Measurements from ENCODE around the gene NID2.

Gene NID2

DNA sequence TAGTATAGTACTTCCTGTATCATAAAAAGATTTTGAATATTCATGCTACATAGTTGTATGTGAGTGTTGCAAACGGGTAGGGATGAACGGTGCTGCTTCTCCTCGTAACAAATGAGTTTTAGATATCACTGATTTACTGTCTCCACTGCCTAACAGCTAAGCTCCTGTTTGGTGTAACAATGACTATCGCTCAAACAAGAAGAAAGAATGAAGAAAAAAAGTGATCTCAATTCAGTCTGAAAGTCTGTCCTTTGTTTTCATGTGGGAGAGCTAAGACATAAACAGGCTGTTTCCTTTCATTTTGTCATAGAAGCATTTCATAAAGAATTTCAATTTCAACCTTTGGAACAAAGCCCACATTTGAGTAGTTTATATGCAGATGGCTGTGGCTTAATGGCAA, 105.6 kb downstream of the NID2 start:
- no peak for DNase-seq

DNA sequence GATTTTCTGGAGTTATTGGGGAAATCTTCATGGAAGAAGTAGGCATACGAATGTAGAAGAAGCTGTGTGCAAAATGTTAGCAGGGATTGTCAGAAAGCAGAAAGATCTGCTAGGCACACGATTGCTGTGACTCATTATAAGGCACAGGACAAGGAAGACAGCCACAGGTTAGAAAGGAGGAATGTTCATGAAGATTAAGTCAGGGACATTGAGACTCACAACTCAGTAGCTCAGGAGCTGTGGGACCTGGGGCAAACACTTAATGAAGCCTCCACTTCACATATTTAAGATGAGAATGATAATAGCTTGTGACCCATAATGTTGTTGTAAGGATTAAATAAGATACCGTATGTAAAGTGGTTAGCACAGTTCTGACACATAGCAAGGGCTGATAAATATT, 106.1 kb downstream of the NID2 start:
- DNase-seq = no peak

DNA sequence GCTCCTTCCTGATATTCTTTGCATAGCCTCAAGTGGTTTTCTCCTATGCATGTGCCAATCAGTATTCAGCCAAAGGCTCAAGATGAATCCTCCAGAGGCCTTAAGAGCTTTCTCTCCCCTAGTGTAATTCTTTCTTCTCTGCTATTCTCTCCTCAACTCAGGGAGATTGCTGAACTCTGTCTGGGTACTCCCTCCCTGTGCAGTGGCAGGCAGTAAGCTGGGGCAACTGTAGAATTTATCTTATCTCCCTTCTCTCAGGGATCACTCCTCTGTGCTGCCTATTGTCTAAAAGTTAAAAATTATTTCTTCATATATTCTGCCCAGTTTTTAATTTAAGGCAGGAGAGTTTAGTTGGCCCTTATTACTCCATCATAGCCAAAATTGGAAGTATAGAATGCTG, 108.0 kb downstream of the NID2 start:
- no peak for DNase-seq

DNA sequence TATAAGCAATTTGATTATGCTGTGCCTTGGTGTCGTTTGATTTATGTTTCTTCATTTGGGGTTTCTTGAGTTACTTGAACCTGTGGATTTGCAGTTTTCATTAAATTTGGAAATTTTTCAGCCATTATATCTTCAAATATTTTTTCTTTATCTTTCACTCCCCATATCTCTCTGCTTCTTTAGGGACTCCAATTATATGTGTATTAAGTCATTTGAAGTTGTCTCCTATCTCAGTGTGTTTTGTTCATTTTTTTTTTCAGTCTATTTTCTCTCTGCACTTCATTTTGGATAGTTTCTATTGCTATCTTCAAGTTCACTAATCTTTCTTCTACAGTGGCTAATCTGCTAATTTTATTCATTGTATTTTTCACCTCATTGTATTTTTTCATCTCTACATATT, 108.9 kb downstream of the NID2 start:
- no peak for DNase-seq

DNA sequence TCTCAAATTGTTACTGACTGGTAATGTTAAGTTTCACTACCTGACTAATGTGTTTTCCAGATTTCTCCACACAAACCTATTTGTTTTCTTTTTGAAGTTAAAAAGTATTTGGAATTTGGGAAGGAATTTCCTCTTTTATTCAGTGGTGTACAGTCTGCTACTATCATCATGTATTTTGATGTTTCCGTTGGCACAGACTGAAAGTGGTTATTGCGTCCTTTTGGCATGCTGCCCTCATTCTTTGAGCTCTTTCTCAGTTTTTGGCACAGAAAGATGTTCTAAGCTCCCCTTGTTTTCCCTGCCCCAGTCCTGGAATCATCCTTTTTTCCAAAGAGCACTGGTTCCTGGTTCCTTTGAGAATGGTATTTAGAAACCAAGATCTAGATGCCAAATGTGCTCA, 110.9 kb downstream of the NID2 start:
- no peak for DNase-seq

Measured in nucleus accumbens (tissue), 56 donors.